A549 (cell line): ENCODE measurements around the gene DECR2. TPM values are rescaled to one million over a fixed set of nuclear protein-coding genes. Genes with fewer than 3 reads are reported as not detected.

Experiments
- ATAC-seq, 2 experiments: fragments of 200-7000 bp in 1 of 2; fragments of >200 bp in 1 of 2; cut with Nextera tagmentation in 1 of 2; cut with Tn5 transposase in 1 of 2; 3 replicates each; pipeline versions ENCODE4 v1.8.0 to v1.9.1; 2018 to 2020; ENCODE audit warnings: mild to moderate bottlenecking in 1 of 2, moderate library complexity in 1 of 2
- CTCF ChIA-PET: fragments of 300-600 bp; sonication (Branson Sonifier 250); formaldehyde crosslinking; extraction: SDS; loops from one replicate; lab custom pipeline; 2021; ENCODE audit warnings: antibody characterized with exemption, inconsistent platforms; lab: Yijun Ruan, JAX
- POLR2A ChIA-PET: fragments of 350-600 bp; formaldehyde crosslinking; extraction: SDS; loops from one replicate; lab custom pipeline; 2021; ENCODE audit warnings: antibody characterized with exemption, inconsistent platforms; lab: Yijun Ruan, JAX
- DNase-seq, 2 experiments: peaks; one replicate each; pipeline versions ENCODE4 v3.0.0 to v3.0.0-alpha.2; 2011 to 2016; ENCODE audit warnings: low read depth in 1 of 2, low spot score in 1 of 2
- FAIRE-seq: peaks from 2 replicates; lab custom pipeline; 2011; peaks lifted over from hg19 to GRCh38; lab: Jason Lieb, UNC
- H3K27ac ChIP-seq, 2 experiments: fragments of >200 bp; sonication (Bioruptor Twin); formaldehyde crosslinking; 3 replicates each; pipeline ENCODE4 v1.5.1; 2016 to 2017
- H3K4me1 ChIP-seq: fragments of >200 bp; sonication (Bioruptor Twin); formaldehyde crosslinking; 3 replicates; pipeline ENCODE4 v1.6.1; 2016
- H3K4me2 ChIP-seq: fragments of >200 bp; sonication (Bioruptor Twin); formaldehyde crosslinking; 3 replicates; pipeline ENCODE4 v1.6.1; 2016
- H3K4me3 ChIP-seq: fragments of >200 bp; sonication (Bioruptor Twin); formaldehyde crosslinking; 3 replicates; pipeline ENCODE4 v1.5.1; 2016
- H3K9me3 ChIP-seq: fragments of >200 bp; sonication (Bioruptor Twin); formaldehyde crosslinking; 3 replicates; pipeline ENCODE4 v1.6.1; 2016
- ATOH8 ChIP-seq: fragments of 250-450 bp; sonication (Bioruptor Pico); IDR thresholded peaks from 2 replicates; pipeline ENCODE4 v1.5.0; 2020; ENCODE audit warnings: low read depth, mild to moderate bottlenecking, moderate library complexity
- CBX2 ChIP-seq: fragments of 200-600 bp; sonication (generic); IDR thresholded peaks from 2 replicates; pipeline ENCODE4 v1.6.1; 2016; ENCODE audit warnings: low read depth, mild to moderate bottlenecking, borderline replicate concordance
- E2F6 ChIP-seq: IDR thresholded peaks from 2 replicates; pipeline ENCODE4 v1.6.1; 2012; ENCODE audit warnings: low read depth, borderline replicate concordance
- EHF ChIP-seq: fragments of 250-450 bp; sonication (Bioruptor Pico); IDR thresholded peaks from 2 replicates; pipeline ENCODE4 v1.5.0; 2020; ENCODE audit warnings: mild to moderate bottlenecking
- FOSB ChIP-seq: fragments of 250-450 bp; sonication (Bioruptor Pico); IDR thresholded peaks from 2 replicates; pipeline ENCODE4 v1.5.0; 2020; ENCODE audit warnings: mild to moderate bottlenecking, moderate library complexity
- FOSL2 ChIP-seq, 2 experiments: fragments of 450-650 bp in 1 of 2; fragments of >200 bp in 1 of 2; sonication (Bioruptor Twin) in 1 of 2; formaldehyde crosslinking; IDR thresholded peaks; 2 replicates each; pipeline versions ENCODE4 v1.5.0 to v1.6.1; 2016 to 2020; ENCODE audit warnings: mild to moderate bottlenecking in 1 of 2, moderate library complexity in 1 of 2
- GATA3 ChIP-seq: IDR thresholded peaks from 2 replicates; pipeline ENCODE4 v1.6.1; 2012; ENCODE audit warnings: borderline replicate concordance
- HDAC2 ChIP-seq: fragments of 200-600 bp; sonication (generic); IDR thresholded peaks from 2 replicates; pipeline ENCODE4 v1.6.1; 2016
- HEYL ChIP-seq: fragments of 250-450 bp; sonication (Bioruptor Pico); IDR thresholded peaks from 2 replicates; pipeline ENCODE4 v1.8.0; 2021; ENCODE audit warnings: mild to moderate bottlenecking, moderate library complexity
- HOXB13 ChIP-seq: fragments of 250-450 bp; sonication (Bioruptor Pico); IDR thresholded peaks from 2 replicates; pipeline ENCODE4 v1.5.0; 2020; ENCODE audit warnings: low read depth, mild to moderate bottlenecking, moderate library complexity
- JUN ChIP-seq, 2 experiments: fragments of >200 bp; sonication (Bioruptor Twin); formaldehyde crosslinking; IDR thresholded peaks; 2 replicates in 1 of 2; 3 replicates in 1 of 2; pipeline ENCODE4 v1.6.1; 2016 to 2017
- JUNB ChIP-seq: fragments of >200 bp; sonication (Bioruptor Twin); formaldehyde crosslinking; IDR thresholded peaks from 2 replicates; pipeline ENCODE4 v1.6.1; 2016
- MAZ ChIP-seq: fragments of 150-350 bp; IDR thresholded peaks from 2 replicates; pipeline ENCODE4 v1.6.1; 2014; ENCODE audit warnings: antibody characterized with exemption, low read depth, low read length, borderline replicate concordance
- PBX3 ChIP-seq: IDR thresholded peaks from 2 replicates; pipeline ENCODE4 v1.6.1; 2012
- POLR2AphosphoS2 ChIP-seq: conservative IDR thresholded peaks from 2 replicates; pipeline ENCODE4 v1.6.1; 2012; ENCODE audit warnings: low read length, improper control_type of control experiment, inconsistent platforms
- RCOR1 ChIP-seq: fragments of 150-350 bp; IDR thresholded peaks from 2 replicates; pipeline ENCODE4 v1.6.1; 2014; ENCODE audit warnings: antibody characterized with exemption, low read length, low read depth
- RFX5 ChIP-seq: fragments of 450-650 bp; IDR thresholded peaks from 2 replicates; pipeline ENCODE4 v1.7.1; 2014; ENCODE audit warnings: antibody characterized with exemption, mild to moderate bottlenecking, moderate library complexity
- RNF2 ChIP-seq: fragments of 200-600 bp; sonication (generic); IDR thresholded peaks from 2 replicates; pipeline ENCODE4 v1.6.1; 2016; ENCODE audit warnings: low read depth, mild to moderate bottlenecking, antibody characterized with exemption, moderate library complexity, borderline replicate concordance
- TFCP2L1 ChIP-seq: fragments of 250-450 bp; sonication (Bioruptor Pico); IDR thresholded peaks from 2 replicates; pipeline ENCODE4 v1.5.0; 2021; ENCODE audit warnings: mild to moderate bottlenecking
- TP53 ChIP-seq: fragments of 250-450 bp; sonication (Bioruptor Pico); IDR thresholded peaks from 2 replicates; pipeline ENCODE4 v1.5.0; 2021; ENCODE audit warnings: mild to moderate bottlenecking, moderate library complexity
- USF2 ChIP-seq: fragments of 450-650 bp; IDR thresholded peaks from 2 replicates; pipeline ENCODE4 v1.6.1; 2014; ENCODE audit warnings: antibody characterized with exemption
- ZSCAN20 ChIP-seq: fragments of 250-450 bp; sonication (Bioruptor Pico); IDR thresholded peaks from 2 replicates; pipeline ENCODE4 v1.8.0; 2022; ENCODE audit warnings: mild to moderate bottlenecking, moderate library complexity
- WGBS: methylation state at CpG from one replicate; pipeline ENCODE4 v1.1.6; 2017; ENCODE audit errors: missing lambda C conversion rate; 5-methylcytosine and 5-hydroxymethylcytosine counted together
- polyA plus RNA-seq, 4 experiments: library from polyadenylated mRNA; depleted of rRNA in 3 of 4; stranded (reverse); fragments of >200 nt; fragmentation: RNase III in 1 of 4; extraction: RNeasy Plus Mini Kit Qiagen cat#74134 plus additional on column Dnase treatment in 1 of 4; gene quantifications; 2 replicates in 3 of 4; 3 replicates in 1 of 4; pipeline ENCODE4 v1.2.3, GENCODE V29; 2011 to 2017

Gene DECR2
- polyA plus RNA-seq, 2 of the 4 experiments (the other 2 are of a cell fraction): 15.5 to 34.2 TPM

- WGBS: 89% methylated on average over 5 of the region's 10 CpGs
- POLR2A ChIA-PET: interaction anchor here (0.5 to 1.3 kb wide), 2 partner anchors 16 to 216 kb away, joined by 3 to 6 read pairs; partner anchors contain the start of gene MRPL28
These were observed 46.7 kb upstream of the DECR2 start for GRCh38 chr16:354971-355461.

GRCh38 chr16:356741-357140, 44.9 kb upstream of the DECR2 start:
- DNase-seq: no peak
- no peak overlapping the region for H3K27ac ChIP-seq
- CTCF ChIA-PET: interaction anchor here (1.4 to 12.6 kb wide), 6 partner anchors 8 to 291 kb away, joined by 3 to 76 read pairs (median 8); partner anchors contain the start of gene FAM234A
- H3K4me3 ChIP-seq: no peak overlapping the region
- no peak for ATAC-seq
- FAIRE-seq: no peak
- 63% methylated on average over 12 of the region's 12 CpGs for WGBS
- H3K9me3 ChIP-seq: no peaks in the 10 kb centered on the region
- no peak overlapping the region for H3K4me2 ChIP-seq
- peaks cover 3% of the 10 kb centered on the region; the same call in 1 of the 3 replicates for H3K4me1 ChIP-seq
- POLR2A ChIA-PET: no interaction called here
- TF ChIP-seq FOSB (CRISPR knock-in tag) (no peak), TP53 (CRISPR knock-in tag) (no peak), EHF (no peak), ZSCAN20 (CRISPR knock-in tag) (no peak), RFX5 (no peak), JUNB (no peak), GATA3 (no peak), HDAC2 (no peak), HEYL (CRISPR knock-in tag) (no peak), HOXB13 (CRISPR knock-in tag) (no peak), E2F6 (no peak), ATOH8 (CRISPR knock-in tag) (no peak), MAZ (no peak), USF2 (no peak), RCOR1 (no peak)
- TF ChIP-seq, all 56 proteins: peak for 0

More at GRCh38 chr16:354971-355461, 46.7 kb upstream of the DECR2 start:
- Histone ChIP-seq H3K4me3 (no peak overlapping the region), H3K9me3 (no peaks in the 10 kb centered on the region)
- FAIRE-seq (no peak), DNase-seq (no peak)
- TF ChIP-seq RNF2: no peak
- no peak for TF ChIP-seq JUN (IDR thresholded peaks at IDR 0.05)
- TF ChIP-seq TFCP2L1: no peak
- no peak for TF ChIP-seq MAZ
- TF ChIP-seq CBX2: no peak
- no peak for TF ChIP-seq E2F6
- no peak for TF ChIP-seq EHF
- TF ChIP-seq FOSL2 (IDR thresholded peaks at IDR 0.05): no peak
- no peak for TF ChIP-seq FOSL2 (CRISPR knock-in tag; IDR thresholded peaks at IDR 0.05)
- TF ChIP-seq PBX3: no peak
- TF ChIP-seq POLR2AphosphoS2: no peak
- TF ChIP-seq, all 56 proteins: peak for 0
- no peak overlapping the region for H3K27ac ChIP-seq
- no peak for ATAC-seq
- H3K4me2 ChIP-seq: no peak overlapping the region
- peaks cover 13% of the 10 kb centered on the region; the same call in 2 of the 3 replicates for H3K4me1 ChIP-seq
- CTCF ChIA-PET: interaction anchor here (1.6 to 12.6 kb wide), 5 partner anchors 10 to 289 kb away, joined by 3 to 76 read pairs (median 5); no protein-coding TSS in a partner anchor
